HEK293 (cell line): ENCODE measurements around the gene E2F1.
A peak's percentile ranks its signal among the peaks of the same experiment; 100 is the strongest.

Experiments used
- AEBP2 ChIP-seq: fragments of 450-650 bp; formaldehyde crosslinking; IDR thresholded peaks from 2 replicates; pipeline ENCODE4 v1.5.1; 2016; ENCODE audit warnings: missing biosample characterization, missing genetic modification characterization, borderline replicate concordance
- ATF2 ChIP-seq: fragments of 450-650 bp; formaldehyde crosslinking; IDR thresholded peaks from 2 replicates; pipeline ENCODE4 v1.5.1; 2016; ENCODE audit warnings: missing biosample characterization, missing genetic modification characterization, low read depth
- BCL11A ChIP-seq: fragments of 450-650 bp; formaldehyde crosslinking; IDR thresholded peaks from 2 replicates; pipeline ENCODE4 v1.5.1; 2016; ENCODE audit warnings: low read depth, missing biosample characterization, missing genetic modification characterization
- ELK4 ChIP-seq: IDR thresholded peaks from 2 replicates; pipeline ENCODE4 v1.6.1; 2011; ENCODE audit warnings: mild to moderate bottlenecking, low read depth, low read length, borderline replicate concordance
- GLIS1 ChIP-seq: fragments of 450-650 bp; formaldehyde crosslinking; IDR thresholded peaks from 2 replicates; pipeline ENCODE4 v1.5.1; 2016; ENCODE audit warnings: missing biosample characterization, missing genetic modification characterization
- GLIS2 ChIP-seq: fragments of 450-650 bp; formaldehyde crosslinking; IDR thresholded peaks from 2 replicates; pipeline ENCODE4 v1.5.1; 2016; ENCODE audit warnings: missing biosample characterization, missing genetic modification characterization
- HOXD13 ChIP-seq: sonication (generic); formaldehyde crosslinking; IDR thresholded peaks from 2 replicates; pipeline ENCODE4 v1.8.0; 2022; ENCODE audit warnings: missing genetic modification reagents, borderline replicate concordance
- IKZF3 ChIP-seq: fragments of 450-650 bp; IDR thresholded peaks from 2 replicates; pipeline ENCODE4 v1.5.0; 2018; ENCODE audit warnings: missing biosample characterization, mild to moderate bottlenecking, missing genetic modification characterization, moderate library complexity
- PATZ1 ChIP-seq: fragments of 450-650 bp; formaldehyde crosslinking; IDR thresholded peaks from 2 replicates; pipeline ENCODE4 v1.5.1; 2016; ENCODE audit warnings: missing biosample characterization, missing genetic modification characterization
- TSHZ1 ChIP-seq: fragments of 450-650 bp; formaldehyde crosslinking; IDR thresholded peaks from 2 replicates; pipeline ENCODE4 v1.5.1; 2016; ENCODE audit warnings: missing biosample characterization, missing genetic modification characterization, borderline replicate concordance
- YY2 ChIP-seq: fragments of 450-650 bp; formaldehyde crosslinking; IDR thresholded peaks from 2 replicates; pipeline ENCODE4 v1.5.1; 2016; ENCODE audit warnings: missing biosample characterization, missing genetic modification characterization
- ZBTB10 ChIP-seq: fragments of 450-650 bp; formaldehyde crosslinking; IDR thresholded peaks from 2 replicates; pipeline ENCODE4 v1.5.1; 2016; ENCODE audit warnings: missing biosample characterization, missing genetic modification characterization
- ZIC2 ChIP-seq: fragments of 450-650 bp; formaldehyde crosslinking; IDR thresholded peaks from 2 replicates; pipeline ENCODE4 v1.5.1; 2016; ENCODE audit warnings: missing biosample characterization, missing genetic modification characterization
- ZNF138 ChIP-seq: fragments of 450-650 bp; formaldehyde crosslinking; IDR thresholded peaks from 2 replicates; pipeline ENCODE4 v1.5.1; 2016; ENCODE audit warnings: missing biosample characterization, missing genetic modification characterization, borderline replicate concordance
- ZNF157 ChIP-seq: fragments of 450-650 bp; formaldehyde crosslinking; IDR thresholded peaks from 2 replicates; pipeline ENCODE4 v1.5.1; 2016; ENCODE audit warnings: missing biosample characterization, missing genetic modification characterization
- ZNF211 ChIP-seq: fragments of 450-650 bp; formaldehyde crosslinking; IDR thresholded peaks from 2 replicates; pipeline ENCODE4 v1.5.1; 2016; ENCODE audit warnings: low read depth, missing biosample characterization, missing genetic modification characterization
- ZNF350 ChIP-seq: fragments of 450-650 bp; formaldehyde crosslinking; IDR thresholded peaks from 2 replicates; pipeline ENCODE4 v1.5.0; 2017; ENCODE audit warnings: missing biosample characterization, mild to moderate bottlenecking, missing genetic modification characterization
- ZNF416 ChIP-seq: fragments of 450-650 bp; formaldehyde crosslinking; IDR thresholded peaks from 2 replicates; pipeline ENCODE4 v1.5.1; 2016; ENCODE audit warnings: missing biosample characterization, missing genetic modification characterization
- ZNF426 ChIP-seq: fragments of 450-650 bp; formaldehyde crosslinking; IDR thresholded peaks from 2 replicates; pipeline ENCODE4 v1.5.1; 2017; ENCODE audit warnings: missing biosample characterization, missing genetic modification characterization, mild to moderate bottlenecking, inconsistent platforms, moderate library complexity
- ZNF629 ChIP-seq: fragments of 450-650 bp; formaldehyde crosslinking; IDR thresholded peaks from 2 replicates; pipeline ENCODE4 v1.5.1; 2017; ENCODE audit warnings: missing biosample characterization, missing genetic modification characterization
- ZNF658 ChIP-seq: fragments of 450-650 bp; formaldehyde crosslinking; IDR thresholded peaks from 2 replicates; pipeline ENCODE4; 2016; ENCODE audit warnings: missing biosample characterization, missing genetic modification characterization

E2F1 gene

GRCh38 chr20:33733654-33734576 lies 47.7 kb upstream of the E2F1 start (continued):
- TF ChIP-seq ZIC2 (tag by site-specific recombination) = peak; percentile 89
- no peak for TF ChIP-seq ZNF138 (tag by site-specific recombination)
- no peak for TF ChIP-seq ZNF350
- no peak for TF ChIP-seq ZNF211 (tag by site-specific recombination)
- TF ChIP-seq ATF2 (tag by site-specific recombination) = no peak
- TF ChIP-seq ZNF629 (tag by site-specific recombination) = no peak
- no peak for TF ChIP-seq TSHZ1 (tag by site-specific recombination)
- TF ChIP-seq PATZ1 (tag by site-specific recombination) = no peak
- no peak for TF ChIP-seq YY2 (tag by site-specific recombination)
- TF ChIP-seq HOXD13 (CRISPR knock-in tag) = 0 out of 2 replicates have a peak, but pooled peaks have one; percentile 29
- TF ChIP-seq ZNF416 = no peak
- TF ChIP-seq ZNF658 (tag by site-specific recombination) = no peak
- no peak for TF ChIP-seq ZNF426 (tag by site-specific recombination)
- TF ChIP-seq IKZF3 (tag by site-specific recombination) = no peak
- peak; percentile 91 for TF ChIP-seq GLIS1 (tag by site-specific recombination)
- TF ChIP-seq ELK4 = no peak
- peak; percentile 40; the same call in 1 of the 2 replicates for TF ChIP-seq GLIS2
- no peak for TF ChIP-seq AEBP2
- TF ChIP-seq ZNF157 (tag by site-specific recombination) = no peak
- no peak for TF ChIP-seq ZBTB10 (tag by site-specific recombination)
- TF ChIP-seq BCL11A (tag by site-specific recombination) = no peak
